ENCODE data around the gene GMPPB. TPM values are rescaled to one million over a fixed set of nuclear protein-coding genes. Genes with fewer than 3 reads are reported as not detected.
A peak's percentile ranks its signal among the peaks of the same experiment; 100 is the strongest.

Gene GMPPB
- polyA plus RNA-seq (2012; ENCODE audit: missing spikeins) = 14.0 TPM

GRCh38 chr3:49723628-49724551, at the start of gene GMPPB:
Gene GMPPB, minus strand, starts transcription at chr3:49723951. Its CDS starts 225 bp downstream, at chr3:49723726.
- DNase-seq (ENCODE audit: insufficient read length) = peak; percentile 99
- peak; percentile 100 for FAIRE-seq
- TF ChIP-seq POLR2A (IDR thresholded peaks at IDR 0.05; ENCODE audit: low read depth, low read length) (peak; percentile 83), TAF1 (IDR thresholded peaks at IDR 0.05; ENCODE audit: borderline replicate concordance, low read depth, low read length) (no peak), POLR2AphosphoS5 (IDR thresholded peaks at IDR 0.05; ENCODE audit: low read depth, low read length) (no peak; the same call in 1 of the 2 replicates)

GRCh38 chr3:49772703-49773102, 49.0 kb upstream of the GMPPB start:
- no peak for FAIRE-seq
- no peak for DNase-seq (ENCODE audit: insufficient read length)
- TF ChIP-seq POLR2AphosphoS5 (IDR thresholded peaks at IDR 0.05; ENCODE audit: low read depth, low read length) = no peak
- TF ChIP-seq TAF1 (IDR thresholded peaks at IDR 0.05; ENCODE audit: borderline replicate concordance, low read depth, low read length) = no peak
- no peak for TF ChIP-seq POLR2A (IDR thresholded peaks at IDR 0.05; ENCODE audit: low read depth, low read length)

- DNase-seq (ENCODE audit: insufficient read length) = no peak
- peak; percentile 5 for FAIRE-seq
- TF ChIP-seq POLR2AphosphoS5 (IDR thresholded peaks at IDR 0.05; ENCODE audit: low read depth, low read length) = no peak
- TF ChIP-seq TAF1 (IDR thresholded peaks at IDR 0.05; ENCODE audit: borderline replicate concordance, low read depth, low read length) = no peak
- TF ChIP-seq POLR2A (IDR thresholded peaks at IDR 0.05; ENCODE audit: low read depth, low read length) = no peak
These were observed 47.7 kb upstream of the GMPPB start for GRCh38 chr3:49771340-49771938.

- TF ChIP-seq POLR2A (IDR thresholded peaks at IDR 0.05; ENCODE audit: low read depth, low read length) (no peak), POLR2AphosphoS5 (IDR thresholded peaks at IDR 0.05; ENCODE audit: low read depth, low read length) (no peak), TAF1 (IDR thresholded peaks at IDR 0.05; ENCODE audit: borderline replicate concordance, low read depth, low read length) (no peak)
- FAIRE-seq = no peak
These were observed 46.2 kb upstream of the GMPPB start for GRCh38 chr3:49769926-49770325.

GRCh38 chr3:49769286-49769915, 45.6 kb upstream of the GMPPB start:
- TF ChIP-seq TAF1 (IDR thresholded peaks at IDR 0.05; ENCODE audit: borderline replicate concordance, low read depth, low read length) (no peak), POLR2AphosphoS5 (IDR thresholded peaks at IDR 0.05; ENCODE audit: low read depth, low read length) (no peak), POLR2A (IDR thresholded peaks at IDR 0.05; ENCODE audit: low read depth, low read length) (no peak)
- no peak for FAIRE-seq
- no peak for DNase-seq (ENCODE audit: insufficient read length)

More at GRCh38 chr3:49769926-49770325, 46.2 kb upstream of the GMPPB start:
- DNase-seq (ENCODE audit: insufficient read length) = no peak

GRCh38 chr3:49763981-49764380, 40.2 kb upstream of the GMPPB start:
- FAIRE-seq = no peak
- TF ChIP-seq POLR2AphosphoS5 (IDR thresholded peaks at IDR 0.05; ENCODE audit: low read depth, low read length) (no peak), TAF1 (IDR thresholded peaks at IDR 0.05; ENCODE audit: borderline replicate concordance, low read depth, low read length) (no peak), POLR2A (IDR thresholded peaks at IDR 0.05; ENCODE audit: low read depth, low read length) (no peak)
- DNase-seq (ENCODE audit: insufficient read length) = no peak

GRCh38 chr3:49761661-49762060, 37.9 kb upstream of the GMPPB start:
- no peak for FAIRE-seq
- DNase-seq (ENCODE audit: insufficient read length) = no peak
- TF ChIP-seq POLR2AphosphoS5 (IDR thresholded peaks at IDR 0.05; ENCODE audit: low read depth, low read length) = no peak
- TF ChIP-seq TAF1 (IDR thresholded peaks at IDR 0.05; ENCODE audit: borderline replicate concordance, low read depth, low read length) = no peak
- no peak for TF ChIP-seq POLR2A (IDR thresholded peaks at IDR 0.05; ENCODE audit: low read depth, low read length)

GRCh38 chr3:49759226-49759625, 35.5 kb upstream of the GMPPB start:
- FAIRE-seq = no peak
- TF ChIP-seq POLR2A (IDR thresholded peaks at IDR 0.05; ENCODE audit: low read depth, low read length) = no peak
- no peak for TF ChIP-seq POLR2AphosphoS5 (IDR thresholded peaks at IDR 0.05; ENCODE audit: low read depth, low read length)
- no peak for TF ChIP-seq TAF1 (IDR thresholded peaks at IDR 0.05; ENCODE audit: borderline replicate concordance, low read depth, low read length)
- DNase-seq (ENCODE audit: insufficient read length) = no peak

GRCh38 chr3:49757197-49757596, 33.4 kb upstream of the GMPPB start:
- DNase-seq (ENCODE audit: insufficient read length) (no peak), FAIRE-seq (no peak)
- no peak for TF ChIP-seq POLR2A (IDR thresholded peaks at IDR 0.05; ENCODE audit: low read depth, low read length)
- no peak for TF ChIP-seq TAF1 (IDR thresholded peaks at IDR 0.05; ENCODE audit: borderline replicate concordance, low read depth, low read length)
- no peak for TF ChIP-seq POLR2AphosphoS5 (IDR thresholded peaks at IDR 0.05; ENCODE audit: low read depth, low read length)

- FAIRE-seq (no peak), DNase-seq (ENCODE audit: insufficient read length) (no peak)
- no peak for TF ChIP-seq POLR2AphosphoS5 (IDR thresholded peaks at IDR 0.05; ENCODE audit: low read depth, low read length)
- no peak for TF ChIP-seq TAF1 (IDR thresholded peaks at IDR 0.05; ENCODE audit: borderline replicate concordance, low read depth, low read length)
- no peak for TF ChIP-seq POLR2A (IDR thresholded peaks at IDR 0.05; ENCODE audit: low read depth, low read length)
These were observed 32.3 kb upstream of the GMPPB start for GRCh38 chr3:49756036-49756435.

GRCh38 chr3:49754536-49754935, 30.8 kb upstream of the GMPPB start:
- DNase-seq (ENCODE audit: insufficient read length) = no peak
- TF ChIP-seq POLR2A (IDR thresholded peaks at IDR 0.05; ENCODE audit: low read depth, low read length) (no peak), POLR2AphosphoS5 (IDR thresholded peaks at IDR 0.05; ENCODE audit: low read depth, low read length) (no peak), TAF1 (IDR thresholded peaks at IDR 0.05; ENCODE audit: borderline replicate concordance, low read depth, low read length) (no peak)
- peak; percentile 24 for FAIRE-seq

Data from GM12892 (cell line).